HL-60/S4 treated with retinoic acid at 250 ng/mL for 4 days and 3 days (cell line): ENCODE results near the gene MICAL3.

Source experiments
- in situ Hi-C: fragments of 300-500 bp; cut with MboI; formaldehyde crosslinking; loops from 2 replicates; pipeline ENCODE4 v1.7.0; 2022; ENCODE audit warnings: low sequenced_read_pairs

The MICAL3 gene

DNA sequence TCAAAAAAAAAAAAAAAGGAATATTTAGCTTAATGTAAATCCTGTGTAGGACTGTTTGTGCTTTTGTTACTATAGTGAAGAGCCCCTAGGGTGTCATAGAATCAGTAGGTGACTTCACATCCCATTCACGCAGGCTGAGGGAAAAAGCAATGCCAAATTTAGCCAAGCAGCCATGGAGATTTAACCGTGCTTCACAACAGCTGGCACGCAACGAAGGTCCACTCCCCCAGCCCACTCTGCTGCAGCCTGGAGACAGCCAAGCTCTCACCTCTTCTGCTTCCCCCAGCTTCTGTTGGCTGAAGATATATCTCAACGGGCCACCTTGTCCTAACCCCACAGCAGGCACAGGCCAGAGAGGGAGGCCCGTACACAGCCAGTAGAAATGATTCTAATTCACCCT is 171.3 kb downstream of the MICAL3 start:
- in situ Hi-C loops, result no loop called here

DNA sequence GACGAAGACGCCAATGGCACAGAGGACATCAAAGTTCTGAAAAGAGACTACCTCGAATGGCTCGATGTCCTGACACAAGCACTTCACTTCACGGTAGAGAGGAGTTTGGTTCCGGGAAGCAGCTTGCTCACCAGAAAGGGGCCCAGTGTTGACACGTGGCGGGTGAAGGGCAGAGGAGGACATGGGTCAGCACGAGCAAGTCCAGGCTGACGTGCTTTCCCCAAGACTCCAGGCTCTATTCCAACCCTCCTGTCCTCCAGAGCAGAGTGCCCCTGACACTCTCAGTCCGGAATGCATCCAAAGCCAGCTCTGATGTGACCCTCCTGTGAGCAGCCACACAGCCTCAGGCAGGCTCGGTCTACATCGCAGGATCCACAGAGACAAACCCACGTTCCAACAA is 172.6 kb downstream of the MICAL3 start:
- in situ Hi-C loops, result no loop called here

DNA sequence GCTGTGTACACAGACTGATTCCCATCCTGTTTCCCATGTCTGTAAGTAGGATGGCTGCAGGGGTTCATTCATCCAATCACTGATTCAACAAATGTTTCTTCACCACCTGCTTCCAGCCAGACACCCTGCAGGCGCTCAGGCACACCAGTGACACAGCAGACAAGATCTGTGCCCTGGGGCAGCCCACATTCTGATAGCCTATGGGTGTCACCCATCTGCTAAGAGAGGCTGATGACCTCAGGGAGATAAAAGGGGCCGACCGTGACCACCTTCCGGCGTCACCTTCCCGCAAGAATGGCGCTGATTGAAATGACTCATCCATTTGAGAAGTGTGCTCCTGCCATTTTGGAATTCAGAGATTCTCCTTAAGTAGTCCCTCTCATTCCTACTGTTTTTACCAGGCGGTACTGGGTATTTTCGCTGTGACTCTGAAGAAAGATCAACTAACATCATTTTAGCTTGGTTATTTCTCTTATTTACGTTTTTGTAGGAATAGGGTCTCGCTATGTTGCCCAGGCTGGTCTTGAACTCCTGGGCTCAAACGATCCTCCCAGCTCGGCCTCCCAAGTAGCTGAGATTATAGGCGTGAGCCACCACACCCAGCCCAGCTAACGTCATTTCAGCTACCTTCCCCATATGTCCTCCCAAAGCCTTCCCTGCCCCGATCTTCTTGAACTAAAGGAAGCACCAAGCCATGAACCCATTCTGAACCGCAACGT is 176.8 kb downstream of the MICAL3 start:
- in situ Hi-C loops, result no loop called here

DNA sequence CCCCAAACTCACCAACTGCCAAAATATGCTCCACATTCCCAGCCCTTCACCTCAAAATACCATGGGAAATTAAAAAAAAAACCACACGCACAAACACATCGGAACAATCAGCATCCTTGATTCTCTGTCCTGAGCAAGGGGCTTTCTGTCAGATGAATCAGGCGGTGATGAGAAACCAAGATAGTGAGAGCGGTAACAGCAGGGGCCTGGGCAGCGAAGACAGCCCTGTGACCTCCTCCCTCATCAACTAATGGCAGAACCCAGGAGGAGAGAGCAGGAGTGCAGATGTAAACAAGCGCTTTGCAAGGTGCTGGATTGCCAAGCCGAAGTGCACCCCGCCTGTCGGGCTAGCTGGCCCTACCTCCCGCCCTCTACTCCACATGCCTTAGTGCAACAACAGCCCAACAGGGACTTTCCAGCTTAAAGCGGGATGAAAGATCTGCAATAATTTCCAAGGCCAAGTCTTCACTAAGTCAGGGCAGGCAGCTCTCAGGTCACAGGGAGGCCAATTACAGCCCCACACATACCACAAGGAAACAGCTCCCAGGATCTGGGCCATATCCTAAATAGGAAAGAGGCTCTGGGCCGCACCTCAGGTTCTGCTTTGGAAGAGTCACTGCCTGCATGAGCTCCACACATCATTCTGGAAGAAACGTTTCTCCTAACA is 177.9 kb downstream of the MICAL3 start:
- in situ Hi-C loops, result no loop called here

DNA sequence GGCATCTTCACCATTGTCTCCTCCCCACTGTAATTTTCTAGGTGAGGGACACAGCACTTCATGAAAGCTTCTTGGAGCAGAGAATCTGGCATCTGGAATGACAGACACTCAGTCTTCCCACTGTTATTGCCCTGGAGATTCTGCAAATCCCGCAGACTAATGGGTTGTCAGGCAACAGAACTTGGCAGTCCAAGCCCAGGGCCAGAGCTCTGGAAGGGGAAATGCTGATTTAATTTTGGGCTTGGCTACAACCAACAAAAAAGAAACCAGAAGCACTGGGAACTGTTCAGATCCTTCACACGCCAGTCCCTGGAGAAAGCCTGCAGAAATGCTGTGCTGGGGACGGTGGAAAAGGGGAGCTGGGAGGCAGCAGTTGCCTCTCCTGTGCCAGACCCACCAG is 178.6 kb downstream of the MICAL3 start:
- in situ Hi-C loops, result no loop called here

DNA sequence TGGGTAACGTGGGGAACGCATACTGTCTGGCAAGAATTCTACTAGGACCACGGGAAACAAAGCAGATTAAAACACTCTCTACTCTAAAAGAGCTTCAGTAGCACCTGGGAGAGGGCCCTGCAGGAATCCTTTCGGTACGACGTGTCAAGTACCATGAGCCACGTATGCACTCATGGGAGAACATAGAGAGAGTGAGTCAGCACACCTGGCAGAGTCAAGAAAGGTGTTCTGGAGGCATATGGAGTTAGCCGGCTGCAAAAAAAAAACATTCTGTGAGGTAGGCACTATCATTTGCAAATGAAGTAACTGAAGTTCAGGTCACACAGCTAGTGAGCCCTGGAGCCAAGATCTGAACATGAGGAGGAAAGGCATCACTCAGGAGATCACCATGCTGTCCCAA is 179.0 kb downstream of the MICAL3 start:
- in situ Hi-C loops, result no loop called here

DNA sequence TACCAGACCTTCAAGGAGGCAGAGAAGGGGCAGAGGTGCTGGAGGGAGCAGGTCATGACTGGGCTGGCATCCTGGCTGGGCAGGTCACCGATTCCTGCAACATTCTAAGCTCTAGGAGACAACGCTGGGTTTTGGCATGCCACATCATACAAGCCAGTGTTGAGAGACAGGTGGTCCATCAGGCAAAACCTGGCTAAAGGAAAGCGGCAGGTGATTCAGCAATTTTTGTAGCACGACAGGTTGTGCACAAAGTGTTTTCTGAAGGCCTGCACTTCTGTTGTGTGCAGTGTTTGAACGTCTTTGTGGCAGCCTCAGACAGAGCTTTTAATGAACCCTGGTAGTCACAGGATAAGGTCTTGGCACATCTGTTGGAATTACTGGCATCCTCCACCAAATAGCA is 180.2 kb downstream of the MICAL3 start:
- in situ Hi-C loops, result no loop called here

DNA sequence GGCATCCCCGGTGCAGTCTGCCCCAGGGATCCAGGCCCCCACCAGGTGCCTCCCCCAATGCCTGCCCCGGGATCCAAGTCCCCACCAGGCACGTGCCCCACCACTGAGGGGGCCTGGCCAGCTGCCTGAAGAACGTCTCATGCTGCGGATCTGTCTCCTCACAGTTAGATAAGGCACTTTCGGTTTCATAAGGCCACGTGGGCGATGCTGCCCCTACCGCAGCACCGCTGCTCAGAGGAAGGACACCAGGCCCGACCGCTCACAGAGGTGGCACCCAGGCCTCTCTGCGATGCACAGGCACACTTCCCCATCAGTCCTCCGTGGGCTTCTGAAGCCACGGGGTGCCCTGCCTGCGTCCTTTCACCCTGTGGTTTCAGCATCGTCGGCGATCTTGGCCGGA is 182.0 kb downstream of the MICAL3 start:
- in situ Hi-C loops, result no loop called here

DNA sequence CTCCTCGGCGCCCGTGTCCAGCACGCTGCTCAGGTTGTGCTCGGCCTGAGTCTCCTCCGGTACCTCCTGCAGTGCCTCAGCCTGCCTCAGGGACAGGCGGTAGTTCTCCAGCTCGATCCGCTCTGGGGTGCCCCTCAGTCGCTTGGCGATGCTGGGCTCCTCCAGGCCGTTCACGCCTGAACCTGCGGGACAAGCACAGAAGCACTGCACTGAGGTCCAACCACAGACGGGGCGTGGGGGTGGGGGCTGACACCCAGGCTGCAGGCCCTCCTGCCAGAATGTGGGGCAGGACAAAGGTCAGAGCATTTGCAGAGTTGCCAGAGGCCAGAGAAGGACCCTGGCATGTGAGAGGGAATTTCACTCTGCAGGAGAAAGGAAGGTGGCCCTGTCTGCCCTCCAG is 182.5 kb downstream of the MICAL3 start:
- in situ Hi-C loops, result no loop called here

DNA sequence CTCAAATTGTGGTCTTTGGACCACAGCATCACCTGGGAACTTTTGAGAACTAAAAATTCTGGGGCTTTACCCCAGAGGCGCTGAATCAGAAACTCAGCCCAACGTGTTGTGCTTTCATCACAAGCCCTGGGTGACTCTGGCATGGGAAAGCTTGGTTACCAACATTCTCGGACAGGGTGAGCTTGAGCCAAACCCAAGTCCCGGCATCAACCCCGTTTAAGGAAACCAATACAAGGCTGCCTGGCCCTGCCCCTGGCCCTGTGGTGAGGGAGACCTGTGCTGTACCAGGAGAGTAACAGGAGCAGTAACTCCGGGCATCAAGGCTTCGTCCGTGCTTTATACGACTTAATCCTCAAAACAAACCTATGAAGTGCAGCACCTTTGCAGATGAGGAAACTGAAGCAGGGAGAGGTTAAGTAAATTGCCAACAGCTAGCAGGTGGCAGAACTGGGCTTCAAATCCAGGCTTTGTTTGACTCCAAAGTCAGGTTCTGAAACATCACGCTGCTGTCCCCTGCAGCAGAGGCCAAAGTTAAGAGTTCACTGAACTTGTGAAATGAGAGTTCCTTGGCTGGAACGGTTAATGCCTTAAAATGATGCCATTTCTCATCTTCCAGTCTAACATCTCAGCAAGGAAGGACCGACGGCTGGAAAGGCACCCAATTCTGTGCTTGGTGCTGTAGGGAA is 186.0 kb downstream of the MICAL3 start:
- in situ Hi-C loops, result loop anchor here (10.0 kb wide), 1 partner anchor 226 kb away; no protein-coding TSS in a partner anchor

DNA sequence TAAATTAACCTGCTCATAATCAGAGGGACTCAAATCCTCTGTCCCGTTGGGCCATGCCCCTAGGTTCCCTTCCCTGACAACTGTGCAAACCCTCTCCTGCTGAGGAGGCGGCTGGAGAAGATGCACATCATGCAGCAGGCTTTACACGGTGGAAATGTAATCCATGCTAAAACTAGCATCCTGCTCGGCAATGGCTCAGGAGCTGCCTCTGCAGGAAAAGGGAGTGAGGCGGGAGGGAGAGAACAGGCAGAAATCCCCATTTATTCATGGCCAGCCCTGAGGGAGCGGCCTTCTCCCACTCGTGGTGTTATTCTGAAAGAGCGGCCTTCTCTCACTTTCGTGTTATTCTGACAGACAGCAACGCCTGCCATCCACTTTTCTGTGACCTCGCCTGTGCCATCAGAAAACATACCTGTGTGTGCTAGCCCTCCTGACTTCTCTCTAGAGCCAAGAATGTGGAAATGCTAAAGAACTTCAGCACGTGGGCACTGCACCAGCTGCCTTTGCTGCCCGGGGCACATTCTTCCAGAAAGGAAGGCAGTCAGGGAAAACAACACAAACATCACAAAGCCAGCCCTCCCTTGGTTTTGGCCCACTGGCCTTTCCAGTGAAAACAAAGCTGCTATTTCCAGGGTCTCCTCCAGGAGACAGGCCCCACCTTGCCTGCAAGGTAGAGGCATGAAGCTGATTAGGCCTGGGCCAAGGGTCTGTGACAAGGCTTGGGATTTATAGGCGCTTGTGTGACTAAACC is 187.2 kb downstream of the MICAL3 start:
- in situ Hi-C loops, result loop anchor here (10.0 kb wide), 1 partner anchor 228 kb away; no protein-coding TSS in a partner anchor

DNA sequence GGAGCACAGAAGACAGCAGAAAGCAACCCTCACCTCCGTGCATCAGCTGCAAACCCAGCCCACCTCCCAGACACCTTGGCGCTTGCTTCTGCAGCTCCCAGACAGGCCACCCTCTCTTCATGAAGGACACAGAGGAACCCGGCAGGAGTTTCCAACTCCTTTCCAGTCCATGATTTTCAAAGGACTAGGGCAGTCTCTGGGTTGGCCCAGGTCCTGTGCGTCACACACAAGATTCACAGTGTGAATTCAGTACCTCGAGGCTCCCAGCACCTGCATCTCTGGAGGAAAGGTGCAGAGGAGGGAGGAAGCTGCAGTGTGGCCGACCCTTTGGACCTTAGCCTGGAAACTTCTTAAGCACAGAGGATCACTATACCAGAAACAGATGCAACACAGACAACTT is 189.1 kb downstream of the MICAL3 start:
- in situ Hi-C loops, result loop anchor here (10.0 kb wide), 1 partner anchor 230 kb away; no protein-coding TSS in a partner anchor

DNA sequence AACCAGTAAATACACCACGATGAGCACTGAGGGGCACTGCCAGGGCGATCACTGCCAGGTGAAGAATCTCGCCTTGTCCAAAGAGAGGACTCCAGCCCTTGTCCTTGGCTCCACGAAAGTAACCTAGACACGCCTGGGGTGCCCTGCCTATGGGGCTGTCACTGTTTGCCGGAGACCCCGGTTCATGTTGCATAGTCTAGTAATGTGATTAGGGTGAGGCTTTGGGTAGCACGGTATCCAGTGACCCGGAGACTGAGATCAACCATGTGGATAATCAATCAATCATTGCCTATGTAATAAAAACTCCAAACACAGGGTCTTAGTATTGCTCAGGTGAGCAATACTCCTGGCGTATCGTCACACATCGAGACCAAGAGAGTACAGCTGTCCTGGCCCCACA is 190.9 kb downstream of the MICAL3 start:
- in situ Hi-C loops, result loop anchor here (10.0 kb wide), 1 partner anchor 231 kb away; no protein-coding TSS in a partner anchor

DNA sequence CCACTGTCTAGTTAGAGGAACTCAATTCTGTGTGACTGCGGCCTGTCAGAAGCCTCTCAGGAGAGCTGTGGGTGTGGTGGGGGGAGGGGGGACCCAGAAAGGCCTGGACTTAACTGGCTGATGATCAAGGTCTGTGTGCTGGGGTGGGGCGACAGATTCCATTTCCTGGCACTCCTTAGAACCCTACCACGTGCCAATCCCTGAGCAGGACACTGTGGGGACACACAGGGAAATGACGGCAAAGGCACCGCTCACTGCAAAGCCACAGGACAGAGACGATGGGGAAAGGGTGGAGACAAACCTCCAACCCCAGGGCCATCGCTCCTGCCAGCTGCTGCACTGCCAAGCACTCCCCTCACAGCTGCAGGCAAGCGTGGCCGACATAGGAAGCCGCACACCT is 191.7 kb downstream of the MICAL3 start:
- in situ Hi-C loops, result loop anchor here (10.0 kb wide), 1 partner anchor 232 kb away; no protein-coding TSS in a partner anchor

DNA sequence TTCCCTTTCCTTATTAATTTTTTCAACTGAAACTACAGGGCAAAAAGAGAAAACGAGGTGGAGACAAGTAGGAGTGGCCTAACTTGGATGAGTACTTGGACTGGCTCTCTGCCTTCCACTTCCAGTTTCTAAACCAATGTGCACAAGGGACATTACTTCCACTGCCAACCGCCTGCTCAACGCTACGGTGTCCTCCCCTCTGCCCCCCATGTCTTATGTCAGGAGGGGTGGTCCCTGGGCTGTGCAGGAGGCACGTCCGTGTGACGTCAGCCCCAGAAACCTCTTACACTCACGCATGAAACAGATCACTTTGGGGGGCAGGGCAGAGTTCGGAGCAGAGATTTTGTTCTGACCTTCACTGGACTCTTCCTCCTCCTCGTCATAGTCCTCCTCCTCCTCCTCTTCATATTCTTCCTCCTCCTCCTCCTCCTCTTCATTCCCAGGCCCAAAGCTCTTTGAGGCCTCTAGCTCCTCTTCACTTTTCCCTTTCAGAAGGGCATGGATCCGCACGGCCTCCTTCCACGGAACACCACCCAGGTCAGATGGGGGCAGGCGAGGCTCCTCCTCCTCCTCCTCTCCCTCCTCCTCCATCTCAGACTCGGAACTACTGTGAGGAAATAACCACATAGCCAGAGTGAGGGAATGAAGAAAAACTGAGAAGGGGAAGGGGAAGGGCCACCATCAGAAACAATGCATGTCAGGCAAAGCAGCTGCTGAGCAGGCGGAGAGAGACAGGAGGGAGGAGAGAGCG is 192.7 kb downstream of the MICAL3 start:
- in situ Hi-C loops, result loop anchor here (10.0 kb wide), 1 partner anchor 233 kb away; no protein-coding TSS in a partner anchor

DNA sequence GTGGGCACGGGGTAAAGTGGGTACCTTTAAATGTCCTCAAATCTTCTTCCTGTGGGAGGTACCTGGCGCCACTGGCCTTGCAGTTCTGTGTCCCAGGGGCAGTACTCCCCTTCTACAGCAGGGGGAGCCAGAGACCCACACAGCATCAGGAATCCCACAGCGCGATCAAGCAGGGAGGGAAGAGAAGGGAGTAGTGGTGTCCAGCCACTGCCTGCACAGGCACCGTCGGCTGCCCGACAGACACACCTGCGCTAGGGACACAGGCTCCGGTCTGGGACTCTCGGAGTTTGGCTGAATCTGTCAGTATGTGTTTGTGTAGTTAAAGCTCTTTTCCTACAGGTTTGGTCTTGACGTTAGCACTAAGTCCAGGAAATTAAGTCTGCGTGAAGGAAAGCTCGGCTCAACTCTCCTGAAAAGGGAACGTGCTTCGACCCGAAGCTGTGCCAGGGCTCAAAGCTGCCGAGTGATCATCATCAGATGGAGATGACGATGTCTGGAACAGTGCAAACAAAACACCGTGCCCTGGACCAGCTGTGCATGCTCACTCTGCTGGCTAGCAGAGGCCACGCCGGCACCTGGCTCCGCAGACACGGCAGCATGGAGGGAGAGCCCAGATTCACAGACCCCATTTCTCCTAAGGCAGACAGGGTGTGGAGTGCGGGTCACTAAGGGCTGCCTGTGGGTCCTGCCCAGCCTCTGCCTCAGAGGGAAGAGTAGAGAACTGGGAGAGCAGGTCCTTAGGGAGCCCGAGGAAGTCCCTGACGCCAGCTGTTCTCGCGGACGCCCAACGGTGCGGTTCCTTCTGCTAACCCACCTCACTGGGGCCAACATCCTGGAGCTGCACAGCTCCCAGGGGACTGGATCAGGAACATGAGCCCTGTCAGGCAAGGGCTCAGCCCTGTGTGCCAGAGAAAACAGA is 194.1 kb downstream of the MICAL3 start:
- in situ Hi-C loops, result loop anchor here (10.0 kb wide), 1 partner anchor 234 kb away; no protein-coding TSS in a partner anchor

DNA sequence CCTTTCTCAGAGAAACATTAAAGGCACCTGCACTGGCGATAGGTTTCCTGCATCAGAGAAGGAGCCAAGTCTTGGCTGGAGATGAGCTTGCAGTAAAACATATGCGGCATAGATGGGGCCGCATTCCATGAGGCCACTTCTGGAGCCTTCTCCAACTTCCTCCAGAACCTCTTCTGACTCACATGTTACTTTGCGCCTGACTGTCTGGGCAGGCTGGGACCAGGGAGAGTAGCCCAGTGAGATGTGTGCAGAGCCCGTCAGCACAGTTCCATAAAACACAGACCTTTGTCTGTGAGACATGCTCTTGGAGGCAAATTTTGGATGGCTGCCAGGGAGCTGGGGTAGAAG is 194.7 kb downstream of the MICAL3 start:
- in situ Hi-C loops, result loop anchor here (10.0 kb wide), 1 partner anchor 235 kb away; no protein-coding TSS in a partner anchor

DNA sequence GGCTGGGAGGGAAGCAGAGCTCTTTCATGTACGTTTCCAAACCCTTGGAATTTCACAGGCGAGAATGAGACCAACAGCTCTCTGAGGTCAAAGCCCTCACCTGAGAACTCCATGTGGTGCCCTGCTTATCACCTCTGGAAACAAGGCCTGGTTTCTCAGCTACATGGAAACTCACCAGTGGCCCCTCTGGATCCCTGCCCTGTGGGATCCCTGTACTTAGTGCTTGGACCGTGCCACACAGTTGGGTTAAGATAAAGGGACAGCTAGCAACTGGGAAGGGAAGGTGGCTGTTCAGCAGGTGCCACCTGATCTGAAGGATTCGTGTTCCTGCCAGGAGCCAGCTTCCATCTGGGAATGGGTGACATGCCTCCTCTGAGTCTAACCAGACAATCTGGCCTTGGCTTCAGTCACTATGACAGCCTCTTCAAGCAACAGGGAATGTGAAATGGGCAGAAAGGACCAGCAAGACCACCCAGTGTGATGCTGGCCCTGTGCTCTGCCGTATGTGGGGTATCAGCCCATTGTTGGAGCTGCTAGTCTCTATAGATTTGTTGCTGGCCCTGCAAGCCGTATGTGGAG is 195.8 kb downstream of the MICAL3 start:
- in situ Hi-C loops, result no loop called here

DNA sequence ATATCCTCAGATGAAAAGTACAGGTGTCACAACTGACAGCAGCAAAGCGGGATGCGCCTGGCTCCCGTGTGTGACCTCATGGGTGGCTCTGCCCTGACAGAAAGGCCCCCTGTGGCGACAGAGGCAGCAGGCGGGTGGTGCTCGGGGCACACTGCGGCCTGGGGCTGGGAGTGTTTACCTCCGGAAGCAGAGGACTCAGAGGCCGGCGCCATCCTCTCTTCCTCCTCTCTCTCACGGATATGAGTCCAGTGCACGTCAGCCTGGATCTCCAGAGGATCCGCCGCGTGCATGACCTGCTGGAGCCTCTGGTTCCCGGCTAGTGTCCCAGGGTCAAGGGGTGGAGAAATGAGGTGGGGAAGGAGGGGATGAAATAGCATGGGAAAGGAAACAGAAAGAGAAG is 196.9 kb downstream of the MICAL3 start:
- in situ Hi-C loops, result no loop called here
